Stimulated activated CD4-positive, alpha-beta T cell treated with anti-CD3 and anti-CD28 coated beads, Interleukin-4, amount 100 ng/mL, for 4 hours (primary cell): ENCODE results near the gene FHL3.

Experiments
- DNase-seq, 2 experiments: peaks; one replicate each; pipeline ENCODE4 v3.0.0-alpha.2; 2020

The FHL3 gene, protein sequence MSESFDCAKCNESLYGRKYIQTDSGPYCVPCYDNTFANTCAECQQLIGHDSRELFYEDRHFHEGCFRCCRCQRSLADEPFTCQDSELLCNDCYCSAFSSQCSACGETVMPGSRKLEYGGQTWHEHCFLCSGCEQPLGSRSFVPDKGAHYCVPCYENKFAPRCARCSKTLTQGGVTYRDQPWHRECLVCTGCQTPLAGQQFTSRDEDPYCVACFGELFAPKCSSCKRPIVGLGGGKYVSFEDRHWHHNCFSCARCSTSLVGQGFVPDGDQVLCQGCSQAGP

DNA sequence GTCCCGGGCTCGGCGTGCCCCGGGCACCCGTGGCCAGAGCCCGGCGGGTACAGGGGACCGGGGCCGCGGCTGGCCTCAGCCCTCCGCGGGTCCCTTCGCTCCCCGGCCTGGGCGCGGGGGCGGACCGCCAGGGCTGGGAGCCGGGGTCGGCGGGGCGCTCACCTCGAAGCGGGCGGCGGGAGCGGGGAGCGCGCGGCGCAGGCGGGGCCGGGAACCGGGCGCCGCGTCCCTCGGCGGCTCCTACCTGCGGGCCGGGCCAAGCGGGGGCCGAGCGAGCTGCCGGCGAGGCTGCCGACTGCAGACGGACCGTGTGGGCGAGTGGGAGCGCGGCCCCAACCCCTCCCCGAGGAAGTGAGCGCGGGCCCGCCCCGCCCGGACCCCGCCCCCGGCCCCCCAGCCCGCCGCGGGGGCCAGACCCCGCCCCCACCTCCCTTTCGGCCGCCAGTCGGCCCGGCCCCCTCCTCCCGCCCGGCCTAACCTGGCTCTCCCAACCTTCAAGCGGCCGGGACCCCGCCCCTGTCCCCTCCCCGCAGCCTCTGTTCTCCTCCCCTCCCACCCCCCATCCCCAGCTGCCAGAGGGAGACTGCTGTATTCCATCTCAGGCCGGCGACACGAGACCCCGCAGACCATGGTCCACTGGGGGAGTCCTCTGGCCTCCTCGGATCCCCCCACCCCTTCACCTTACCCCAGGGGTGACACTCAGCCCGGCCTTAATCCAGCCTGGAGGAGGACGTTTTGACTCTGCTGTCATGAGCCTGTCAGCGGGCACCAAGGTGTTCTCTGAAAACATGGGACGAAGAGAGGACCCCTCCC is at the start of gene FHL3:
FHL3 (minus strand) TSS at position 320 of the 813 bp plus-strand sequence. CDS start 6,102 bp downstream, outside the sequence.
- peak; percentile 46 to 61 for DNase-seq

DNA sequence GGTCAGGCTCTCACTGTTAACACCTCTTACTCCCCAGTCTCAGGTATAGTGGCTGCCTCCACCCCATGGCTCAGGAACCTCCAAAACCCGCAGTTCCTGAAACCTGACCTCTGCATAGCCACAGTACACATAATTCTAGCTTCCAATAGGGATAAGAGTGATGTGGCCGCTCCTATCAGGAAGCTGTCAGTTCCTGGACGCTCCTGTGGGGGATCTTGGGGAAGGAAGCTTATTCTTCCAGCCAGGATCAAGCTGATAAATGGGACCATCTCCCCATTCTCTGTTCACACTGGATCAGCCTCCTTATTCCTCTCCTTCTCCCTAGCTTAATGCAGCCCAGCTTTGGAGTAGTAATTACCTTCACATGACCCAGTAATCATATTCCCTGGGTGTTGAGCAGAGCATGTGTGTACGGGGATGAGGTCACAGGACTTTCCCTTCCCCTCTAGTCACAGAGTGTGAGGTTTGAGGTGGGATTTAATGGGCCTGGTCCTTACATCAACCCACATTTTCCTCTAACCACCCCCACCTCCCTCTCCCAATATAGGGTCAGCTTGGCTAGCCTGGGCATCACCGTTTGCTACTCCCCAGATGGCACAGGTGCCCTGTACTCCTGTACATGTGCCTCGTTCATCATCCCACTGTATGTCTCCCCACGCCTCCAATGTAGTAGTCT is 48.2 kb upstream of the FHL3 start:
- no peak for DNase-seq

DNA sequence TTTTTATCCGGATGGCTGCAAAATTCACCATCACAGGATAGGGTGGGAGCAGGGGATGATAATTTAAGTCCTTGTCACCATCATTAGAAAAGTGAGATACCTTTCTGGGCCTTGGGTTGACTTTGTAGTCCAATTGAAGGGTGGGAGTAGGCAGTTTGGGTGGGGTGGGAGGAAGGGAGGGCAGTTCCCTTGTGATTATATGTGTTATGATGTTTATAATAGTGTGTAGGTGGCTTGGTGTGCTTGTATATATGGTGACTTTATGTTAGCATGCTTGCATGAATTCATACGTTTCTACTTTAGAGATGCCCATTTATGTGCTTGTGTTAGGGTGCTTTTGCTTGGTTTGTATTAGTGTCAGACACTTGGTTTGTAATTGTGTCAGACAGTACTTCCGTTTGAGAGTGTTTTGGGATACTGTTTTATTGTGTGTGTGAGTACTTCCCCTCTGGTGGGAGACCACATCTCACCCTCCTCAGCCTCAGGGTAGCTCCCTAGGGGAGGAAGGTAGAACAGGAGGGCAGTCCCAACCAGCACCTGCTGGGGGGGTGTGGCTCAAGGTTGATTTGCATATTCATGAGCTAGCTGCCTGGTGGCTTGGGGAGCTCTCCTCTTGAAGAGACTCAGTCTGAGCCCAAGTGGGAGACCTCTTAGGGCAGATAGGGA is 47.6 kb upstream of the FHL3 start:
- DNase-seq: no peak

DNA sequence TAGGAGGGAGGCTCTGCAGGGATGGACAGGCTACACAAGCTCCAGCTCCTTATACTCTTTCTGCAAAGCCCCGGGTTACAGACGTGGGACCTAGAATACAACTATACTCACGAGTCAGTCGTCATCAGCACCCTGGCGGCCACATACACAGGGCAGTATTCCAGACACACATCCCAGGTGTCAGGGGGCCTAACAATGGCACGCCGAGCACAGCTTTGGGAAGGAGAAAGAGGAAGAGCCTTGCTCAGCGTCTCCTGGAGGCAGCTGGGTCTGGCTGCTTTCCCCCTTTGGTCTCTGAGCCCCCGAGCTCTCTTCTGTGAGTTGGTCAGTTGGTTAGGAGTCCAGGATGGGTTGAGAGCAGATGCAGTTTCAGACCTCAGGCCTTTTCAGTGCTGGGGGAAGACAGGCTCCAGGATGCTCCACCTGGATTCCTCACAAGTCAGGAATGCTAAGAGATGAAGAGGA is 45.8 kb upstream of the FHL3 start:
- DNase-seq: no peak

DNA sequence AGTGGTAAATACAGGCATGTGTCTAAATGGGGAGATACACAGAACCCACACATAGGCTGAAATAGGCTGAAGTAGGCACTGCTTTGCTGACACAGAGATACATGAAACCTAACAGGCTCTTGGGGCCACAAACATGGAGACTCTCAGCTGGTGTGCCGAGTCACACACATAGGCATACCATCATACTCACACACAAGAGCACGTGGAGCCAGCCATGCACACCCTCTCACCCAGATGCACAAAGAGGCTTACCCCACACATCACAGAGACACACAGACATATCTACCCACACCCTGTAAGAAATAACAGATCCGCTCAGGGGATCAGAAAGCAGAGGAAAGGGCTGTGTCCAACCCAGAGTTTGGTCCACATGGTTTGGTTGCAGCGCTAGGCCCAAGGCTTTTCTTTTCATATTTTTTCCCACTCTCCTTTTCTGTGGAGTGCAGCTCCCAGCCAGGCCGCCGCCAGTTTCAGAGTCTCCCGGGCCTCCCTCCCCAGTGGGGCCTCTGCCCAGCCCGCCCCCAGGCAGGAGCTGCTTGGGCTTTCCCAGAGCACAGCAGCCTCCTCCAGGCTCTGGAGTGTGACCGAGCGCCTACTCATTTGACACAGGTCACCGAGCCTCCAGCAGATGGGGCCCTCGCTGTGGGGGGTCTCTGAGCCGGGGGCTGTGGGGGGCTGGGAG is 45.2 kb upstream of the FHL3 start:
- no peak for DNase-seq

DNA sequence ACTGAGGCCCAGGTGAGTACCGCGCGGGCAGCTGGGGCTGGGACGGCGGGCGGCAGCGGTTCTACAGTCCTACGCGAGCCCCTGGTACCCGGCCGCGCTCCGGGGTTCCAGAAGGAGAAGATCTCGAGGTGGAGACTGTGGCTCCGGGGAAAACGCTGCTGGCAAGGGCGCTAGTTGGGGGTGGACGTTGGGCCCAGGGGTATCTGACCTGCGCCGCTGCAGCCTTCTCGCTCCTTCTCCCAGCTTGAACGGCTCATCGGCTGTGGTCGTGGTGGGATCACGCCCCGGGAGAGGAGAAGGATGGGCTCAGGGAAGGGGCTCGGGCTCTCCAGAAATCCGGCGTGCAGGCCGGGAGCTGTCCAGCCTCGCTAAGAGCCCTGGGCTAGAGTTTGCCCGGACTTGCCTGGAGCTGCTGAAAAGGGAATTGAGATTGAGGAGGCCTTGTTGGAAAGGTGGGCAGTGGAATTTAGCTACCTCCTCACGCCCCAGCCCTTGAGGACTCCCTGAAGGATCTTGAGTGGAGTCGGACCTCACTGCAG is 42.4 kb upstream of the FHL3 start:
- no peak for DNase-seq

DNA sequence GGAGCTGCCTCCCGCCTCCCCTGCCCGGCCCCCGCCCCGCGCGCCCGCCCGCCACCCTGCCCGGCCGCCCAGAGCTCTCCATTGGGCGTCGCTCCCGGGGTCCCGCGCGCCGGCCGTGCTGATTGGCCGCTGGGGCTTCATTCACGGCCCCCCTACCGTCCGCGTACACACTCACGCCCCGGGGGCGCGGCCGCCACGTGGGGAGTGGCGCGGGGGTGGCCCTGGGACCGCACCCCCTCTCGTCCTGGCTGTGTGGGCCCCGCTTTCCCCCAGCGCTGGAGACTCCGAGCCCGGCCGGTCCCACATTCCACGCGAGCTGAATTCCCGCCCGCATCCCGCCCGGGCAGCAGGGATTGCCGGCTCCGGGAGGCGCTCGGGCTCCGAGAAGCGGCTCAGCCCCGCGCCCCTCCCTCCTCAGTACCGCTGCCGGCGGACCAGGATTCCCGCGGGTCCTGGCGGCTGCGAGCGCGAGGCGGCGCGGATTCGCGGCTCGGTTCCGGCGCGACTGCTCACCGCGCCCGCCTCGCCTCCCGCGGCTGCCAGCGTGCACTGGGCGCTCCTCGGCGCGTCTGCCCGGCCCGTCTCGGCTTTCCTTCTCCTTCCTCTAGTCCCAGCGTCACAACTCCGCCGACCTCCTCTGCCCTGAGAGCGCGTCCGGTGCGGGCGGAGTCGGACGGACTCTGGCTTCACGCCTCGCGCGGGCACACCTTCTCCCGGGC is 41.7 kb upstream of the FHL3 start:
- peak; percentile 75 to 85 for DNase-seq

DNA sequence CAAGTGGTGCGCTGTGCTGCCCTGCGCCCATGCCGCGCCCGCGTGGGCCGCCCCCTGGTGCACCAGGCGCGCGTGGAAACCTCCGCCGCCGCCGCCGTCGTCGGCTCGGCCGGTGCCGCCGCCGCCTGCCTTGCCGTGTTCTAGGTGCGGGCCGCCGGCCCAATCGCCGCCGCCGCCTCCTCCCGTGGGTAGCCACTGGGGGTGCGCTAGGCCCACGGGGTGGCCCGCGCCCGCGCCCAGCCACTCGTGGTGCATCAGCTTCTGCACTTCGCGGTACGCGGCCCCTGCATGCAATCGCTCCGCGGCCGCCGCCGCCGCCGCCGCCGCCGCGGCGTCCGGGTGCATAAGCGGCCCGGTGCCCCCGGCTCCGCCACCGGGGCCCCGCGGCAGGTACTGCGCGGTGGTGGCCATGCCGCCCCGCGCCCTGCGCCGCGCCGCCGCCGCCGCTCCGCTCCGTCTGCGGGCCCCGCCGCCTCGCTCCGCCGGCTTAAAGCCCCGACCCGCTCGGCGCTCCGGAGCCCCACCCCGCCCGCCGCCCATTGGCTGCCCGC is 41.1 kb upstream of the FHL3 start, which contains the start of gene POU3F1:
POU3F1 (minus strand) TSS at position 461 of the 551 bp plus-strand sequence; CDS start at position 411, 50 bp downstream.
- DNase-seq: no peak

DNA sequence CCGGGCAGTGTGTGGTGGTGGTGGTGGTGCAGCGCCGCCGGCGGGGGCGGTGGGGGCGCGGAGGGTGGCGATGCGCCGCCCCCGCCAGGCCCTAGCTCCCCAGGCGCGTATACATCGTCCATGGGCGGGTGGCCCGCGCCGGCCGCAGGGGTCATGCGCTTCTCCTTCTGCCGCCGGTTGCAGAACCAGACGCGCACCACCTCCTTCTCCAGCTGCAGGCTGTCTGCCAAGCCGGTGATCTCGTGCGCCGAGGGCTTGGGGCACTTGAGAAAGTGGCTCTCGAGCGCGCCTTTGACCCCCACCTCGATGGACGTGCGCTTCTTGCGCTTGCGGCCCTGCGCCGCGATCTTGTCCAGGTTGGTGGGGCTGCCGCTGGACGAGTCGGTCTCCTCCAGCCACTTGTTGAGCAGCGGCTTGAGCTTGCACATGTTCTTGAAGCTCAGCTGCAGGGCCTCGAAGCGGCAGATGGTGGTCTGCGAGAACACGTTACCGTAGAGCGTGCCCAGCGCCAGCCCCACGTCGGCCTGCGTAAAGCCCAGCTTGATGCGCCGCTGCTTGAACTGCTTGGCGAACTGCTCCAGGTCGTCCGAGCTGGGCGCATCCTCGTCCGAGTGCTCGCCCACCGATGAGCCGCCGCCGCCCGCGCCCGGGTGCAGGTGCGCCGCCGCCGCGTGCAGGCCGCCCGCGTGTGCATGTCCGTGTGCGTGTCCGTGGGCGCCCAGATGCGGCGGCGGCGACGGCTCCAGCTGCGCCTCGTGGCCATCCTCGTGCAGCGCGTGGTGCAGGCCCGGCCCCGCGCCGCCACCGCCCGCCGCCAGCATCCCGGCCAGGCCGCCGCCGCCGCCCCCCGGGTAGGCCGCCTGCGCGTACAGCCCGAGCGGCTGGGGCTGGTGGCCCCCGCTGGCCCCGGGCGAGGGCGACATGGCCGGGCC is 40.4 kb upstream of the FHL3 start:
- DNase-seq: no peak

DNA sequence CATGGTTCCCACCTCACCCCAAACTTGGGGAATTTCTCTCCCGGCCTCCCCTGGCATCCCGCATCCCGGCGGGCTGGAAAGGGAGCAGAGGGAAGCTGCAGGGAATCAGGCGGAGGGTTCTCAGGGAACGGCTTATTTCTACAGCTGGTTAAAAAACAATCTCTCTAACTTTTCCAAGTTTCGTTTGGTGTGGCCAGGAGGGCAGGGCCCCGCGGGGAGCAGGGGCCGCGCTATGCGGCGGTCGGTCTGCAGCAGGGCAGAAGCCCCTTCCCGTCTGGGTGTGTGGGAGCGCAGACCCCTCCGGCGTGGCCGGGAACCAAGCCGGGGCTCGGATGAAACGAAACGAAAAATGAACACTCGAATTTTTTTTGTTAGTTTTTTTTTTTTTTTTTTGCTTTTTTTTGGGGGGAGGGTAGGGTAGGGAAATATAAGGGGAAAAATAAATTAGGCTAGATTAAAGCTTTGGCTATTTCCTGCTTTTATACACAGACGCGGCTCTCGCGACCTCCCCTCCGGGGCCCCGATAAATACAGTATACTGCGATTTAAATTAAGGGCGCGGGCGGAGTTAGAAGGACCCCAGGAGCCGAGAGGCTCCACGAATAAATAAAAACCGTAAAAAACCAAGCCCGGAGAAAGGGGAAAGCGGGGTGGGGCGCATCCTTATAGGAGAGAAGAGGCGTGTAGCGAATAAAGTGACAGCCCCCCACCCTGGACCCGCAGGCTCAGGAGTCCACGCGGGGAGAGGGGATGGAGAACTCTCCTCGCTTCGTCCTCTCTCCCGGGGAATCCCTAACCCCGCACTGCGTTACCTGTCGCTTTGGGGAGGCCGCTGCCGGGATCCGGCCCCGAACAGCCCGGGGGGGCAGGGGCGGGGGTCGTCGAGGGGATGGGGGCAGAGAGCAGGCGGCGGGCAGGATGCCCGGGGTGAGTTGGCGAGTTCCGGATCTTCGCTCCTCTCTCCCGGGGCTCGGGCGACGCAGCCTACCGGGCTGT is 39.2 kb upstream of the FHL3 start:
- no peak for DNase-seq

DNA sequence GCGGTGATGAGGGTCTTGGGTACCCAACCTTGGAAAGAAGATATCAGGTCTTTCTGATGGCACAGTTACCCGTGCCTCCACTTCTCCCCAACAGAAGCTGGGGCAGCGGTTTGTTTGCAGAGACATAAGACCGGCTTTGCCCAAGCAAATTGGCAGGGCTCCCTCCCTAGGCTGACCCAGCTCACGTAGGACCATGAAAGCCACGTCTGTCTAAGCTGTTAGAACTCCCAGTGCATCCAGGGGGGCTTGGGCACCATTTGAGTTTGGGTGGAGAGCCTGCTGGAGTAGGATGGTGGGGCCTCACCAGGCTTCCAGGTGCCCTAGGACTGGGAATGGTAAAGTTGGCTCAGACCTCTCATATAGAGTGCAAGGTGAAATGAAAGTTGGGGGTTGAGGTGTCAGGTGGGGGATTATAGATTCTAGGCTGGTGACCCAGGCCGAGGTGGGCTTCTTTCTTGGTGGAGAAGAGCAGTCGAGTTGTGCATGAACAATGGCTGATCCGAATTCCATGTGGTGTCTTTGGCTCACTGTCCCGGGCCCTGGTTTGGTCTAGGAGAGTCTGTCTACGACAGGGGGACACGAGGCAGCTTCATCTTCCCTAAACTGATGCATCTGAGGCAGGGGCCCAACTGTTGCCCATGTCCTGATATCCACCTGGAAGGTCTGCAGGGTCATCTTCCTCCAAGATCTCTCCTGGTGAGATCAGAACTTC is 37.9 kb upstream of the FHL3 start:
- no peak for DNase-seq

DNA sequence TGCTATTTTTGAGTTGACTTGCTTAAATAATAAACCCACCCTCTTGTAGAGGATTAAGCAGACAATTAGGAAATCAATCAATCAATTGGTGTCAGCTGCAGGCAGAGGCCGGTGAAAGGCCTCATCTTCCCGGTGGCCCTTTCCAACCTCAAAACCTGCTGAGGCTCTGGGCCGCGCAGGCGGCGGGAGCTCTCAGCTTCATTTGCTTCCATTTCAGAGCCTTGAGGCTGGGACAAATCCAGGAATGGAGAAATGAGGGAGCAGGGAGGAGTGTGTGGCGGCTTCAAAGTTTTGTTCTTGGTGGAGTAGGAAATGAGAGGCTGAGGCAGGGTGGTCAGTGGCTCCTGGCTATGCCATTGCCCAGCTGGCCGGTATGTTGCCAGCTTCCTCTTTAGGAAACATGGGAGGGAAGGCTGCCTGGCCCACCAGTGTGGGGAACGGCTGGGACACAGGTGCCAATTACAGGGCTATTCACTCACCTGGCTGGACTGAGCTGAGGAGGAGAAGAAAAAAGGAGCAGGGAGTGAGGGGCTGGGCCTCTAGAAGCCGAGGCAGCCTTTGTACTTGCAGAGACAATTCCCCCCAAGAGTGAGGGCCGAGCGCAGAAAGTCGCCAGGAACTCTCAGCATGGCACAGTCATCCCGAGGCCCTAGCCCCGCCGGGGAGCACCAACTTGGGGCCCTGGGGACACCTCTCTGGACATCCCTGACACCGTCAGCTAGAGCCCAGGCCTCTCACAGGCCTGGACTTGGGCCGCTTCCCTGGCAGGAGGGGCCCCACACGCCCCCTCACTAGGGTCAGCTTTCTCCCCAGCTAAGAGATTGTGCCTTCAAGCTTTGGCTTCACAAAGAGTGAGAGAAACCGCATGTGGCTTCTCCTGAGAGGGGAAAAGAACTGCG is 36.9 kb upstream of the FHL3 start:
- no peak for DNase-seq

DNA sequence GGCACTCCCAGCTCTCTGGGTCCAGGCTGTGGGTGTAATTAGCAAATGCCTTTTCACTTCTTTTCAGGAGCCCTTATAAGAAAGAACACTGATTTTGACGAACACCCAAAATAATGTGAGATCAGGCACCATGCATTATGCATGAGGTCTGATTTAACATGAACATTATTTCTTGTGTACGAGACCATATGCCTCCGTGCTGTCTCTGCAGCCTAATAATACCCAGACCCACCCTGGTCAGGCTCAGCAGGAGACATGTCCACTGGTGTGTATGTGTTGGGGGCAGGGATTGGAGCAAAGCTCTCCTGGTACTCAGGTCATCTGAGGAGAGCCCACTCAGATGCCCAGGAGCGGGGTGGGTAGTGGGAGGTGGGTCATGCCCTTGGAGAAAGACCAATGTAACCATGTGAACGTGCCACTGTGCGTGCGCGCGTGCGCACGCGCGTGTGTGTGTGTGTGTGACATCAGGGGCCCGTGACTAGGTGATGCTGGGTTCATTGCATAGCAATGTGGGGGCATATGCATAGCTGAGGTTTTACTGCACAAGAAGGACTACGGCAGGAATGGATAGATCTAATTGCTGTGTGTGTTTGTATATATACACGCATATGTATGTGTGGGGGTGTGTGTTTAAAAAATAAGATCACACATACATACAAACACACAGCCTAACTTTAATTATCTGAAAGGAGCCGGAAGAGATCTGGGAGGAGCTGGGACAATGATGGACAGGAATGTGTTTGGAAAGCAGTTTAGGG is 34.2 kb upstream of the FHL3 start:
- DNase-seq: no peak

DNA sequence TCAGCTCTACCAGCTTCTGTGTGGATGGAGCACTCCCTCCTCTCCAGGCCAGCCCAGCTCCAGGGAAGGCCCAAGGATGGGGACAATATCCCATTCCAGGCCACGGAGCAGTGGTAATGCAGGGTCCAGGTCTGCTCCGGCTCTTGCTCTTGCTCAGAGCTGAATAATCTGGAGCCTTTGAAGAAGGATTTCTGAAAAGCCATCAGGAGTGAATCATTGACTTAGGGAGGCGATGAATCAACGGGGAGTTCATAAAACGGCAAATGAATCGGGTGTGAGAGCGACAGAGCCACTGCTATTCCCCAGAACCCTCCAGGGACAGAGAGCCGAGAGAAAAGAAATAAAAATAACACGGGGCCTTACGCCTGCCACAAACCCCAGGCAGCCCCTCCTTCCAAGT is 33.5 kb upstream of the FHL3 start:
- DNase-seq: no peak

DNA sequence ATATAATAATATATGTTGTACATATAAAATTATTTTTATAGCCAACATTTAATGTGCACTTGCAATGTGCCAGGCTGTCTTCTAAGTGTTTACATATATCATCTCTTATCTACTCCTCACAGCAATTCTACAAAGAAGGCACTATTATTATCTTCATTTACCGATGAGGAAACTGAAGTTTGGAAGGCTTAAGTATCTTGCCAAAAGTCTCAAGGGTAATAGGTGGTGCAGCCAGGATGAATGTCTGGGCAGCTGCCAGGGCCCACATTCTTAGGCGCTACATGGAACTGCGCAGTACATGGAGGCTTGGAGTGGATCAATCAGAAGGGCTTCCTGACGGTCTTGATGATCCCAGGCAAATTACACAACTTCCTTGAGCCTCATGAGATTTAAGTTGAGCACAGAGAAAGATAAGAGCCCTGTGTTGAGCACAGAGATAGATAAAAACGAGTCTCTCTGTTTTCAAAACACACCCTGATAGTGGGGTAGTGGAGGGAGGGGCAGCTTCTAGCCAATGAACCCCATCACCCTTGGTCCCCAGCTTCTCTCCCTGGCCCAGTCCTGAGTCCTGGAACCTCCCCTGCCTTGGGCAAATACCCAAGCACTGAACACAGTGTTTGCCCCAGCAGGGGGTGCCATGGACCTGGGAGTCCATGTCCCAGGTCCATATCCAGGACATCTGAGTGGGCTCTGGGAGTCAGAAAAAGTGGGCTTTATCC is 32.1 kb upstream of the FHL3 start:
- DNase-seq: no peak
